Stimulated activated CD4-positive, alpha-beta T cell treated with anti-CD3 and anti-CD28 coated beads, Interleukin-1b, Interleukin-23, amount 100 ng/mL, for 24 hours (primary cell): ENCODE data around the gene SLITRK3.
"Not testable (repeated sequence)": the region's sequence is repeated elsewhere in the genome, so short reads cannot be mapped to it uniquely, and the experiment has no call there.

Experiments used
- DNase-seq, 4 experiments: peaks; one replicate each; pipeline ENCODE4 v3.0.0-alpha.2; 2020; ENCODE audit warnings: low read depth in 4 of 4, low spot score in 1 of 4

Gene SLITRK3

GRCh38 chr3:165192610-165193192, 3.5 kb downstream of the SLITRK3 start:
- no peak for DNase-seq

GRCh38 chr3:165191491-165191890, 4.7 kb downstream of the SLITRK3 start:
- DNase-seq: no peak

- DNase-seq: no peak
Observed at GRCh38 chr3:165188452-165188851, 7.7 kb downstream of the SLITRK3 start.

- DNase-seq: peak in 2 of 4 experiments; percentile 5 to 14
Observed at GRCh38 chr3:165185707-165186327, 10.4 kb downstream of the SLITRK3 start.

- DNase-seq: no peak
Observed at GRCh38 chr3:165181556-165181955, 14.6 kb downstream of the SLITRK3 start.

- DNase-seq: no peak
Observed at GRCh38 chr3:165170236-165170635, 25.9 kb downstream of the SLITRK3 start.

- no peak for DNase-seq
Observed at GRCh38 chr3:165169368-165169767, 26.8 kb downstream of the SLITRK3 start.

- DNase-seq: no peak
Observed at GRCh38 chr3:165162883-165163282, 33.3 kb downstream of the SLITRK3 start.

GRCh38 chr3:165159760-165160421, 36.3 kb downstream of the SLITRK3 start:
- DNase-seq: no peak

- no peak for DNase-seq
Observed at GRCh38 chr3:165158011-165158410, 38.2 kb downstream of the SLITRK3 start.

- DNase-seq: no peak
Observed at GRCh38 chr3:165156757-165157420, 39.3 kb downstream of the SLITRK3 start.

- no peak for DNase-seq
Observed at GRCh38 chr3:165148876-165149441, 47.2 kb downstream of the SLITRK3 start.

GRCh38 chr3:165144271-165144670, 51.9 kb downstream of the SLITRK3 start:
- no peak for DNase-seq

- DNase-seq: not testable (repeated sequence)
Observed at GRCh38 chr3:165139918-165140317, 56.3 kb downstream of the SLITRK3 start.
